Measurements from ENCODE around the gene CDH15.
"Not testable (repeated sequence)": the region's sequence is repeated elsewhere in the genome, so short reads cannot be mapped to it uniquely, and the experiment has no call there.

Gene CDH15

DNA sequence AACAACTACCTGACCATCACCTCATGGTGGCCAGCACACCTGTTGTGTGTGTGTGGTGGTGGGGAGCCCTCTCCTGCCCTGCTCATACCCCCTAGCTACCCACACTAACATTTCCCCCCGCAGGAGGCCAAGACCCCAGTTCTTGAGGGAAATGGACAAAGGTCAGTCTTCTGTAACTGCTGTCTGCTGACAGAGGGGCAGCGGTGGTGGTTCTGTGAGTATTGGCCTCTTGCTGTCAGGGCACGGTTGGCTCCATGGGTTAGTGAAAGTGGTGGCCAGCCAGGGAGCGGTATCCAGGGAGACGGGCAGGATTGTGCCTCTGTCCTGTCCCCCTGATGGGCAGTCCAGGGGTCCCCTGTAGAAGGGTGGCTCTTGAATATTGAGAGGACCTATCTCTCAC lies 72.1 kb downstream of the CDH15 start:
- DNase-seq, result no peak

DNA sequence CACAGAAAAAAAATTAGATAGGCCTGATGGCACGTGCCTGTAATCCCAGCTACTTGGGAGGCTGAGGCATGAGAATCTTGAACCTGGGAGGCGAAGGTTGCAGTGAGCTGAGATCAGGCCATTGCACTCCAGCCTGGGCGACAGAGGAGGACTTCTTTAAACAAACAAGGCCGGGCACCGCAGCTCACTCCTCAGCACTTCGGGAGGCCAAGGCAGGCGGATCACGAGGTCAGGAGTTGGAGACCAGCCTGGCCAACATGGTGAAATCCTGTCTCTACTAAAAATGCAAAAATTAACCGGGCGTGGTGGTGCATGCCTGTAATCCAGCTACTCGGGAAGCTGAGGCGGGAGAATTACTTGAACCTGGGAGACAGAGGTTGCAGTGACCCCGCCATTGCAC lies 72.7 kb downstream of the CDH15 start:
- not testable (repeated sequence) for DNase-seq

GRCh38 chr16:89244754-89245153 lies 73.2 kb downstream of the CDH15 start:
- no peak for DNase-seq

All from activated effector memory CD4-positive, alpha-beta T cell treated with anti-CD3 and anti-CD28 coated beads, Interleukin-2, amount 50 U/mL, for 16 hours (primary cell).